ENCODE measurements around the gene TENM3. TPM values are rescaled to one million over a fixed set of nuclear protein-coding genes. Genes with fewer than 3 reads are reported as not detected.

The TENM3 gene
- total RNA-seq, 2 experiments from 2014 or later: not detected

DNA sequence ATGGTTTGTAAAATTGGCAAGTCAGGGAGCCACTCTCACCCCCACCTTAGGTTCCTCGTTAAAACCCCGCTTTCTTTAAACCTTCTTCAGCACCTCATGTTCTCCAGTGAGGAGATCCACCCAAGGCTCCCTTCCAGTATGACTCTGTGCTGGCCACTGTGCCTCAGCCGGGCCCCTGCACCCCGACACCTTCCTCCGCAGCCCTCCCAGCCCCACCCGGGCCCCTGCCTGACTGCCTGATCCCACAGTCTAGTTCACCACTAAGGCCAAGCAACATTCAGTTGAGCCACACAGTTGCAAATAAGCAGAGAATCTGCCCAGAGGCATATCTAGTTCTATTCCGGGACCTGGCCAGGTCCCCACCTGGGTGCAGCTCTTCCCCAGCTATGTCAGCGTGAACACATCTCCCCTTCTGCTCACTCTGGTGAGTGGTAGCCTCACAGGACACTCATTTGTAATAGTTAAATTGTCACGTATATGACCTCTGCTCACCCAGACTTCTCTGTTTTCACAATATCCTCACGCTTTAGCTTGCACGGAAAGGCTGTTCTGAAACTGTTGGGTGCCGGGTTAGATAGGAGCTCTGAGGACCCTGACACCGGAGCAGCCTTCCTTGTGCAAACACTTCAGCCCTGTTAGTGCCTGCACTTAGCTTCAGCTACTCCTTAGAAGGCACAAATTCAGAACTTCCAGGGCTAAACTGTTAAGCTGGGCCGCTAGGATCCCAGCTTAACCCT is 527.2 kb downstream of the TENM3 start:
- intact Hi-C loops (cut with DNase I, micrococcal nuclease): no loop called here
- no peaks in the 10 kb centered on the region for H3K36me3 Mint-ChIP-seq (ENCODE audit: low read depth)
- no peaks in the 10 kb centered on the region for H3K36me3 ChIP-seq (ENCODE audit: insufficient read depth, low read length)
- no peak overlapping the region for H3K4me3 ChIP-seq (ENCODE audit: low read length)
- no peak overlapping the region for H3K27ac Mint-ChIP-seq
- DNase-seq: no peak
- ChIA-PET POLR2A (no interaction called here), CTCF (interaction anchor here (0.5 kb wide), 1 partner anchor 109 kb away, joined by 3 read pairs; no protein-coding TSS in a partner anchor)
- no peaks in the 10 kb centered on the region for H3K9me3 ChIP-seq (ENCODE audit: control insufficient read depth in 1 of 2, insufficient read depth in 1 of 2, low read length in 2 of 2)
- no peaks in the 10 kb centered on the region for H3K4me1 ChIP-seq (ENCODE audit: insufficient read depth, low read length)
- no peaks in the 10 kb centered on the region for H3K9me3 Mint-ChIP-seq
- H3K4me3 Mint-ChIP-seq: no peak overlapping the region
- no peak for TF ChIP-seq CTCF (IDR thresholded peaks at IDR 0.05)
- ATAC-seq (ENCODE audit: poor library complexity): no peak
- H3K27ac ChIP-seq (ENCODE audit: low read depth in 1 of 2, low read length in 2 of 2): no peak overlapping the region
- H3K27me3 ChIP-seq (ENCODE audit: control insufficient read depth in 1 of 2, insufficient read depth in 2 of 2, low read length in 2 of 2): no peaks in the 10 kb centered on the region
- no peaks in the 10 kb centered on the region for H3K4me1 Mint-ChIP-seq (ENCODE audit: low read depth)
- H3K27me3 Mint-ChIP-seq: no peaks in the 10 kb centered on the region

DNA sequence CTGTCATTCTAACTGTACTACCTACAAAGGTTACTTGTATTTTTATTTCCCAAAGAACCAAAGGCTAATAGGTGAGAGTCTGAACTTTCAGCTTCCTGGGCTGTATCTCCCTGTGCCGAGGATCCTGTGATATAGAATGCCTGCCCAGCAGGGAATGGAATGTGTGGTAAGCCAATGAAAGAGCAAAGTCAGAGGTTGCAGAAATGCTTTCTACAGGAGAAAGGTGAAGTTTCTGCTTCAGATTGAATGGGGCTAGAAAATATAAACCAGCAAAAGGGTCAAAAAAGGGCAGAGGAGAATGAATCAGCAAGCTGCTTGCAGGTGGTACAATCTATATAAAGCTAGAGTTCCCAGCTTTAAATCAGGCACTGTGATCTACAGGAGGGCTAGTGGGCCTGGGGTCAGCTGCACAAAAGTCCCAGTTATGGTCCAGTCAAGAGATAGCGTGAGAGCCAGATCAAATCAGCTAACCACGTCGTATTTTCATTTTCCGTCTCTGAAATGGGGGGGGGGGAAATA is 527.9 kb downstream of the TENM3 start:
- ATAC-seq (ENCODE audit: poor library complexity) (no peak), DNase-seq (no peak)
- Mint-ChIP-seq H3K36me3 (ENCODE audit: low read depth) (no peaks in the 10 kb centered on the region), H3K4me1 (ENCODE audit: low read depth) (no peaks in the 10 kb centered on the region), H3K9me3 (no peaks in the 10 kb centered on the region), H3K27me3 (no peaks in the 10 kb centered on the region), H3K27ac (no peak overlapping the region), H3K4me3 (no peak overlapping the region)
- no peaks in the 10 kb centered on the region for H3K9me3 ChIP-seq (ENCODE audit: control insufficient read depth in 1 of 2, insufficient read depth in 1 of 2, low read length in 2 of 2)
- H3K27ac ChIP-seq (ENCODE audit: low read depth in 1 of 2, low read length in 2 of 2): no peak overlapping the region
- no peaks in the 10 kb centered on the region for H3K4me1 ChIP-seq (ENCODE audit: insufficient read depth, low read length)
- TF ChIP-seq CTCF (IDR thresholded peaks at IDR 0.05): no peak
- ChIA-PET POLR2A (no interaction called here), CTCF (interaction anchor here (0.5 kb wide), 1 partner anchor 110 kb away, joined by 3 read pairs; no protein-coding TSS in a partner anchor)
- no peak overlapping the region for H3K4me3 ChIP-seq (ENCODE audit: low read length)
- H3K36me3 ChIP-seq (ENCODE audit: insufficient read depth, low read length): no peaks in the 10 kb centered on the region
- intact Hi-C loops (cut with DNase I, micrococcal nuclease): no loop called here
- H3K27me3 ChIP-seq (ENCODE audit: control insufficient read depth in 1 of 2, insufficient read depth in 2 of 2, low read length in 2 of 2): peaks cover 0 to under 1% of the 10 kb centered on the region in 2 experiments

DNA sequence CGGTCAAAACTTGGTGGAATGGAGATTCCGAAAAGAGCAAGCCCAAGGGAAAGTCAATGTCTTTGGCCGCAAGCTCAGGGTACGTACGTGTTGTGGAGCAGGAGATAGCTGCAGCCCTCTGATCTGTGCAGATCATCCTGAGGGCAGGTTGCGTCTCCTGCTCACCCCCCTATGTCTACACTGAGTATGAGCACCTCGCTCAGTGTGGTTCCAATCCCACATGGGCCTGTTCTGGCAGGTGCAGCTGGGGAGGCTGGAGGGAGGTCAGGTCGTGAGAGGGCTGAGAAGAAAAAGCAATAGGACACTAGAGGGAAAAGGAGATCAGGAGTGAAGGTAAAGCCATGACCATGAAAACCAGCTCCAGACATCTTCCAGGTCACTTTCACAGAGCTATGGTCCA is 531.9 kb downstream of the TENM3 start:
- Mint-ChIP-seq H3K27ac (no peak overlapping the region), H3K36me3 (ENCODE audit: low read depth) (no peaks in the 10 kb centered on the region), H3K9me3 (no peaks in the 10 kb centered on the region), H3K4me3 (no peak overlapping the region), H3K27me3 (peaks cover 4% of the 10 kb centered on the region), H3K4me1 (ENCODE audit: low read depth) (no peaks in the 10 kb centered on the region)
- no peaks in the 10 kb centered on the region for H3K9me3 ChIP-seq (ENCODE audit: control insufficient read depth in 1 of 2, insufficient read depth in 1 of 2, low read length in 2 of 2)
- ChIA-PET CTCF (no interaction called here), POLR2A (no interaction called here)
- no peak for ATAC-seq (ENCODE audit: poor library complexity)
- intact Hi-C loops (cut with DNase I, micrococcal nuclease): no loop called here
- H3K4me1 ChIP-seq (ENCODE audit: insufficient read depth, low read length): no peaks in the 10 kb centered on the region
- H3K27ac ChIP-seq (ENCODE audit: low read depth in 1 of 2, low read length in 2 of 2): no peak overlapping the region
- no peaks in the 10 kb centered on the region for H3K36me3 ChIP-seq (ENCODE audit: insufficient read depth, low read length)
- no peak for DNase-seq
- no peak for TF ChIP-seq CTCF (IDR thresholded peaks at IDR 0.05)
- no peak overlapping the region for H3K4me3 ChIP-seq (ENCODE audit: low read length)
- peaks cover 0 to 2% of the 10 kb centered on the region in 2 experiments for H3K27me3 ChIP-seq (ENCODE audit: control insufficient read depth in 1 of 2, insufficient read depth in 2 of 2, low read length in 2 of 2)
